ENCODE data around the gene SLC13A5. TPM values are rescaled to one million over a fixed set of nuclear protein-coding genes. Genes with fewer than 3 reads are reported as not detected.

Gene SLC13A5
- total and polyA plus RNA-seq, 9 of the 15 experiments (the other 6 are each of a cell fraction or from before 2014, with no cell fraction given), result 0.04 TPM; not detected in 8

DNA sequence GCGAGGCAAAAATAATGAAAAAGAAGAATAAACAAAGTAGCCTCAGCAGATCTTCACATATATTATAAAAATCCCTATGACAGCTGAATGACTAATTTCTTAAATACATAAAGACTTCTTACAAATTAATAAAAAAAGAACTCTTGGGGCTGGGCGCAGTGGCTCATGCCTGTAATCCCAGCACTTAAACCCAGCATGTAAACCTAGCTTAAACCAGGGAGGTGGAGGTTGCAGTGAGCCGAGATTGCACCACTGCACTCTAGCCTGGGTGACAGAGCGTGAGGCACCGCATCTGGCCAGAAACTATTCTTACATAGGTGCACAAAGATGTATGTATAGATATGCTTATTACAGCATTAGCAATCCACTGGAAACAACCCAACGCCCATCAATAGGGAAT is 33.9 kb downstream of the SLC13A5 start:
- FAIRE-seq (no peak), DNase-seq (ENCODE audit: extremely low read depth in 1 of 4, low spot score in 3 of 4) (no peak), ATAC-seq (no peak)
- POLR2A ChIA-PET, result no interaction called here
- WGBS (ENCODE audit: insufficient coverage, low coverage, missing lambda C conversion rate), result 8% methylated on average over 6 of the region's 6 CpGs
- H3K36me3 ChIP-seq (ENCODE audit: control insufficient read depth, insufficient read depth, low read length), result no peaks in the 10 kb centered on the region
- H3K4me2 ChIP-seq (ENCODE audit: insufficient read depth, low read length), result no peak overlapping the region
- H3K27ac ChIP-seq (ENCODE audit: extremely low read depth, low read depth, low read length), result no peak overlapping the region
- H3K9ac ChIP-seq (ENCODE audit: insufficient read depth in 1 of 2, low read depth in 2 of 2, low read length in 2 of 2), result no peak overlapping the region
- CTCF ChIA-PET (ENCODE audit: low intra/inter-chr PET ratio), result no interaction called here
- no peaks in the 10 kb centered on the region for H3K9me1 ChIP-seq (ENCODE audit: control insufficient read depth, insufficient read depth, low read length)
- no peak overlapping the region for H3K4me3 ChIP-seq
- no peaks in the 10 kb centered on the region; a peak in 1 of 5 replicates for H3K4me1 ChIP-seq (replicated peaks in 1 of 2; ENCODE audit: control insufficient read depth in 2 of 2, insufficient read depth in 2 of 2, low read length in 2 of 2)
- in situ Hi-C loops (cut with MboI) (no loop called here), intact Hi-C loops (cut with micrococcal nuclease) (no loop called here)
- no peaks in the 10 kb centered on the region for H3K9me3 ChIP-seq (replicated peaks; ENCODE audit: control insufficient read depth, insufficient read depth, low read depth, low read length)
- H4K20me1 ChIP-seq (replicated peaks; ENCODE audit: control insufficient read depth, insufficient read depth, low read length), result no peaks in the 10 kb centered on the region
- H3K27me3 ChIP-seq (ENCODE audit: control insufficient read depth in 2 of 2, insufficient read depth in 2 of 2, low read length in 2 of 2), result peaks cover 11 to 46% of the 10 kb centered on the region in 2 experiments; a peak in 4 of 5 replicates
- no TSS peak for BruUV-seq (replicated peaks)
- H3K79me2 ChIP-seq (ENCODE audit: control insufficient read depth, insufficient read depth, low read length), result no peaks in the 10 kb centered on the region
- no peak overlapping the region for H2AFZ ChIP-seq (ENCODE audit: low read depth, low read length)
- TF ChIP-seq HDAC8 (tag; IDR thresholded peaks at IDR 0.05) (no peak), STAT5B (CRISPR knock-in tag; IDR thresholded peaks at IDR 0.05) (no peak), U2AF2 (optimal IDR thresholded peaks at IDR 0.05; ENCODE audit: low read depth, low read length) (no peak), PML (IDR thresholded peaks at IDR 0.05; ENCODE audit: low read length) (no peak), ZNF146 (CRISPR knock-in tag; IDR thresholded peaks at IDR 0.05; ENCODE audit: unreplicated experiment) (no peak), ZFP36 (IDR thresholded peaks at IDR 0.05; ENCODE audit: low read depth, low read length, partially characterized antibody) (no peak), FOSL1 (tag; conservative IDR thresholded peaks at IDR 0.05) (no peak), RFX7 (CRISPR knock-in tag; IDR thresholded peaks at IDR 0.05) (no peak), FOS (IDR thresholded peaks at IDR 0.05; ENCODE audit: extremely low read depth, insufficient read length) (no peak), POLR2B (IDR thresholded peaks at IDR 0.05; ENCODE audit: low read depth, partially characterized antibody) (no peak), ADNP (tag; IDR thresholded peaks at IDR 0.05) (no peak), NBN (IDR thresholded peaks at IDR 0.05; ENCODE audit: low read depth) (no peak)
- TF ChIP-seq, protein P1, sequence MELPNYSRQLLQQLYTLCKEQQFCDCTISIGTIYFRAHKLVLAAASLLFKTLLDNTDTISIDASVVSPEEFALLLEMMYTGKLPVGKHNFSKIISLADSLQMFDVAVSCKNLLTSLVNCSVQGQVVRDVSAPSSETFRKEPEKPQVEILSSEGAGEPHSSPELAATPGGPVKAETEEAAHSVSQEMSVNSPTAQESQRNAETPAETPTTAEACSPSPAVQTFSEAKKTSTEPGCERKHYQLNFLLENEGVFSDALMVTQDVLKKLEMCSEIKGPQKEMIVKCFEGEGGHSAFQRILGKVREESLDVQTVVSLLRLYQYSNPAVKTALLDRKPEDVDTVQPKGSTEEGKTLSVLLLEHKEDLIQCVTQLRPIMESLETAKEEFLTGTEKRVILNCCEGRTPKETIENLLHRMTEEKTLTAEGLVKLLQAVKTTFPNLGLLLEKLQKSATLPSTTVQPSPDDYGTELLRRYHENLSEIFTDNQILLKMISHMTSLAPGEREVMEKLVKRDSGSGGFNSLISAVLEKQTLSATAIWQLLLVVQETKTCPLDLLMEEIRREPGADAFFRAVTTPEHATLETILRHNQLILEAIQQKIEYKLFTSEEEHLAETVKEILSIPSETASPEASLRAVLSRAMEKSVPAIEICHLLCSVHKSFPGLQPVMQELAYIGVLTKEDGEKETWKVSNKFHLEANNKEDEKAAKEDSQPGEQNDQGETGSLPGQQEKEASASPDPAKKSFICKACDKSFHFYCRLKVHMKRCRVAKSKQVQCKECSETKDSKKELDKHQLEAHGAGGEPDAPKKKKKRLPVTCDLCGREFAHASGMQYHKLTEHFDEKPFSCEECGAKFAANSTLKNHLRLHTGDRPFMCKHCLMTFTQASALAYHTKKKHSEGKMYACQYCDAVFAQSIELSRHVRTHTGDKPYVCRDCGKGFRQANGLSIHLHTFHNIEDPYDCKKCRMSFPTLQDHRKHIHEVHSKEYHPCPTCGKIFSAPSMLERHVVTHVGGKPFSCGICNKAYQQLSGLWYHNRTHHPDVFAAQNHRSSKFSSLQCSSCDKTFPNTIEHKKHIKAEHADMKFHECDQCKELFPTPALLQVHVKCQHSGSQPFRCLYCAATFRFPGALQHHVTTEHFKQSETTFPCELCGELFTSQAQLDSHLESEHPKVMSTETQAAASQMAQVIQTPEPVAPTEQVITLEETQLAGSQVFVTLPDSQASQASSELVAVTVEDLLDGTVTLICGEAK (IDR thresholded peaks at IDR 0.05), result no peak
- TF ChIP-seq, protein P1 (CRISPR knock-in tag; IDR thresholded peaks at IDR 0.05), result no peak
- TF ChIP-seq, protein P2, sequence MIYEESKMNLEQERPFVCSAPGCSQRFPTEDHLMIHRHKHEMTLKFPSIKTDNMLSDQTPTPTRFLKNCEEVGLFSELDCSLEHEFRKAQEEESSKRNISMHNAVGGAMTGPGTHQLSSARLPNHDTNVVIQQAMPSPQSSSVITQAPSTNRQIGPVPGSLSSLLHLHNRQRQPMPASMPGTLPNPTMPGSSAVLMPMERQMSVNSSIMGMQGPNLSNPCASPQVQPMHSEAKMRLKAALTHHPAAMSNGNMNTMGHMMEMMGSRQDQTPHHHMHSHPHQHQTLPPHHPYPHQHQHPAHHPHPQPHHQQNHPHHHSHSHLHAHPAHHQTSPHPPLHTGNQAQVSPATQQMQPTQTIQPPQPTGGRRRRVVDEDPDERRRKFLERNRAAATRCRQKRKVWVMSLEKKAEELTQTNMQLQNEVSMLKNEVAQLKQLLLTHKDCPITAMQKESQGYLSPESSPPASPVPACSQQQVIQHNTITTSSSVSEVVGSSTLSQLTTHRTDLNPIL (CRISPR knock-in tag; IDR thresholded peaks at IDR 0.05), result no peak
